DOHH2 (cell line): ENCODE data around the gene SMOC1.

Source experiments
- CTCF ChIP-seq: fragments of 200-600 bp; sonication (generic); IDR thresholded peaks from one replicate; pipeline ENCODE4 v1.5.1; 2014; ENCODE audit warnings: antibody characterized with exemption, mild to moderate bottlenecking, low read depth, low read length; ENCODE audit not compliant: poor library complexity, severe bottlenecking
- EZH2phosphoT487 ChIP-seq: fragments of 200-600 bp; sonication (generic); IDR thresholded peaks from 2 replicates; pipeline ENCODE4 v1.6.1; 2017; ENCODE audit warnings: borderline replicate concordance, mild to moderate bottlenecking, antibody characterized with exemption, low read length, moderate library complexity, mixed read lengths

- TF ChIP-seq CTCF: no peak
- TF ChIP-seq EZH2phosphoT487: no peak
Measured at GRCh38 chr14:69945347-69945746, 66.1 kb downstream of the SMOC1 start.
